GM19324 (cell line): ENCODE measurements around the gene SIN3A.
"Not testable (repeated sequence)": the region's sequence is repeated elsewhere in the genome, so short reads cannot be mapped to it uniquely, and the experiment has no call there.

Experiments
- ATAC-seq: cut with Tn5 transposase; IDR thresholded peaks from one replicate; pipeline ENCODE4 v1.9.1; 2021; ENCODE audit warnings: mild to moderate bottlenecking, moderate library complexity; ENCODE audit not compliant: unreplicated experiment, low FRiP score

The SIN3A gene

DNA sequence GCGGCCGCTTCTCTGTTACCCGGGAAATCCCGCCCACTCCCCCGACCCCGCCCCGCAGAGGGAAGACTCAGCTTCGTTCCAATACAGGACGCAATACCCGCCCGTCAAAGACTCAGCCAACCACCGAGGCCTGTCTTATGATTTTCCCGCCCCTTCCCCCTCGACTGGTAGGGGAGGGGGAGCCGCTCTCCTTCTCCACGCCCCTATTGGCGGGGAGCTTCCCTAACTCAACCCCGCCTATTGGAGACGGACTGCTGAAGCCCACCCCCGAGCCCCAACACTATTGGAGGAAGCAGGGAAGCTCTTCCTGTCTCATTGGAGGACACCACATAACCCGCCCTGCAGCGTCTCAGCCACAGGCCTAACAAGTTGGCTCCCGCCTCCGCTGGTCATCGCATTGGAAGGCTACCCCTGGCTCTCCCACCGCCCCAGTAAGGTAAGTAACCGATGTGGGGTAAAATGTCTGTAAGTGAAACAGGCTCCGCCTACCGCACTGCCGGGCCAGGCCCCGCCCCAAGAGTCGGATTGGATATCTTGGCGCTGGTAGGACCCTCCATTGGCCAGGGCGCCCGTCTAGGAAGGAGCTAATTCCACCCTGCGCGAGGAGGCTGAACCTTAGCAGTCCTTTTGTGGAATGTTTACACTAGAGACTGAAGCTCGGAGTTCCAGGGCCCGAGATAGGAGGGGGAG lies at the start of gene SIN3A:
Gene SIN3A (minus strand): TSS at position 17 of the 690 bp plus-strand sequence. CDS start 21,315 bp downstream, outside the sequence.
- ATAC-seq = peak; percentile 39

DNA sequence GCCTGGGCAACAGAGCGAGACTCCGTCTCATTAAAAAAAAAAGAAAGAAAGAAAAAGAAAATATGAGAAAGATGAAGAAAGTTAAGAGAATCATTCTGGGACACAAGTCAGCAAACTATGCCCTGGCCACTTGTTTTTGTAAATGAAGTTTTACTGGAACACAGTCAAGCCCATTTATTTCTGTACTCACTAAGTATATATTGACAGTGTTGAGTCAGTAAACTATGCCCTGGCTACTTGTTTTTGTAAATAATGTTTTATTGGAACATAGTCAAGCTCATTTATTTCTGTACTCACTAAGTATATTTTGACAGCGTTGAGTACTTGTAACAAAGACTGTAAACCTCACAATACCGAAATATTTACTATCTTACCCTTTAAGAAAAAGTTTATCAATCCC lies 42.2 kb upstream of the SIN3A start:
- ATAC-seq = no peak

DNA sequence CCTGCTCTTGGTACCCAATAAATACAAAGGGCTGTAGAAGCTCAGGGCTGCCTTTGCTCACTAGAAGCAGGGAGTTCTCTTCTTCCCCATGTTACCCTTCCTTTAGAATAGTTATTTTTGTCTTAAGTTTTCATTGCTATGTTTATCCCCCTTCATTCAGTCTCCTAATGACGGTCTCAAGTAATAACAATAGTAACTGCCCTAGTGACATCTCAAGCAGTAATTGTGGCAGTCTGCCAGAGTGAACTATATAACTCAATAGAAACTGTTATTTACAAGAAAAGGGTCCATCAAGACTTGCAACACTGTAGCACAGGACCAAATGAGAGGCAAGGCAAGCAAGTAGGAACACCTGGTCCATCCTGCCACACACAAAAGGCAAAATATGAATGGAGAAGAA lies 32.5 kb upstream of the SIN3A start:
- no peak for ATAC-seq

DNA sequence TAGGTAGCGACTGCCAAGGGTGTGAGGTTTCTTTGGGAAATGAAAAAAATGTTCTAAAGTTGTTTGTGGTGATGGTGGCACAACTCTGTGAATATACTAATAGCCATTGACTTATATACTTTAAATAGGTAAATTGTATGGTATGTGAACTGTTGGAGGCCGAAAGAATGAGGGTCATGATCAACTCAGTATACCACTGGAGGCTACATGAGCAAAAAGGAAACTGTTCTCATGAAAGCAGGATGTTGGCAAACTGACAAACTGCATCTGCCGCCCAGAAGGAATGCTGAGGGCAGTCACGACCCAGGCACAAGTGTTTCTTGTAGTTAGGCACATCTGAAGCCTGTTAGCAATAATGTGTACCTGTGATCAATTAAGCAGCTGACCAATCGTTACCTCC lies 32.1 kb upstream of the SIN3A start:
- not testable (repeated sequence) for ATAC-seq

DNA sequence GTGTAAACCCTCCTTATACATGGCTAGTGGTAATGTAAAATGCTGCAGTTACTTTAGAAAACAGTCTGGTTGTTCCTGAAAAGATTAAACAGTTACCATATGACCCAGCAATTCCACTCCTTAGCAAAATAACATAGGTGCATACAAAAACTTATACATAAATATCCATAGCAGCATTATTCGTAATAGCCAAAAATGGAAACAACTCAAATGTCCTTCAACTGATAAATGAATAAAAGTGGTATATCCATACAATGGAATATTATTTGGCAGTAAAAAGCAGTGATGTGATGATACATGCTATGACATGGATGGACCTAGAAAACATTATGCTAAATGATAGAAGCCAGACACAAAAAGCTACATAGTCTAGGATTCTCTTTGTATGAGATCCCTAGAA lies 31.6 kb upstream of the SIN3A start:
- ATAC-seq = no peak

DNA sequence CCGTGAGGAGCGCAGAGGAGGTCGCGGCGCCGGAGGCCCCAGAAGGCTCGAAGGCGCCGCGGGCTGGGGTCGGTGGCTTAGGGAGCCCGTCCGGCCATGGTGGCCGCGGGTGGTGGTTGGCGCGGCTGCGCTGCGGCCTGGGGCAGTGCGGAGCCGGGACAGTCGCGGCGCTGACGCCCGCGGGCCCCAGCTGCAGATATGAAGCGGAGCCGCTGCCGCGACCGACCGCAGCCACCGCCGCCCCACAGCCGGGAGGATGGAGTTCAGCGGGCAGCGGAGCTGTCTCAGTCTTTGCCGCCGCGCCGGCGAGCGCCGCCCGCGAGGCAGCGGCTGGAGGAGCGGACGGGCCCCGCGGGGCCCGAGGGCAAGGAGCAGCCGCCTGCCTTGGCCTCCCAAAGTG lies 29.0 kb upstream of the SIN3A start:
- ATAC-seq = not testable (repeated sequence)

DNA sequence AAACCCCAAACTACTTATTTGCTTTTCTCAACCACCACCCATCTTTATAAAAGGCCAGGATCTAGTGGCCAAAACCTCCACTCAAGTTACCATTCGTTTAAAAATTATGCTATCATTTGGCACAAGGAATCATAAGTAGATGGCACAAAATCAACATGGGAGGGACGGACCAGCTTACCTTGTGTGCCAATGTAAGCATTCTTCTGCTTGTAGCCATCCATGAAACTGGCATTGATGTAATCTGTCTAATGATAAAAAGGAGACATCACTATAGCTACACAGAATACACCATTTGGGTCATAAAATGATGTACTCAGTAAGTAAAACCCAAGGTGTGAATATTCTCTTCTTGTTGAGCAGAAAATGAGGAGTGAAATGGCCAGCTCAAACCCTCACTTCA lies 28.2 kb upstream of the SIN3A start:
- ATAC-seq = no peak

DNA sequence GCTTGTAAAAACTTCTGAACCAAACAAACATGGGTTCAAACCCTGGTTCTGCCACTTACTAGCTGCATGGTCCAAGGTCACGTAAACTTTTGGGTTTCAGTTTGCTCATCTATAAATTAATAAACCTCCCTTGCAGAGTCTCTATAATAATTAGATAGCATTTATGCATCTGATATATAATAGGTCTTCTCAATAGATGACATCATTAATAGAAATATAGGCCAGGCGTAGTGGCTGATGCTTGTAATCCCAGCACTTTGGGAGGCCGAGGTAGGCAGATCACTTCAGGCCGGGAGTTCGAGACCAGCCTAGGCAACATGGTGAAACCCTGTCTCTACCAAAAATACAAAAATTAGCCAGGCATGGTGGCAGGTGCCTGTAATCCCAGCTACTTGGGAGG lies 25.6 kb upstream of the SIN3A start:
- not testable (repeated sequence) for ATAC-seq

DNA sequence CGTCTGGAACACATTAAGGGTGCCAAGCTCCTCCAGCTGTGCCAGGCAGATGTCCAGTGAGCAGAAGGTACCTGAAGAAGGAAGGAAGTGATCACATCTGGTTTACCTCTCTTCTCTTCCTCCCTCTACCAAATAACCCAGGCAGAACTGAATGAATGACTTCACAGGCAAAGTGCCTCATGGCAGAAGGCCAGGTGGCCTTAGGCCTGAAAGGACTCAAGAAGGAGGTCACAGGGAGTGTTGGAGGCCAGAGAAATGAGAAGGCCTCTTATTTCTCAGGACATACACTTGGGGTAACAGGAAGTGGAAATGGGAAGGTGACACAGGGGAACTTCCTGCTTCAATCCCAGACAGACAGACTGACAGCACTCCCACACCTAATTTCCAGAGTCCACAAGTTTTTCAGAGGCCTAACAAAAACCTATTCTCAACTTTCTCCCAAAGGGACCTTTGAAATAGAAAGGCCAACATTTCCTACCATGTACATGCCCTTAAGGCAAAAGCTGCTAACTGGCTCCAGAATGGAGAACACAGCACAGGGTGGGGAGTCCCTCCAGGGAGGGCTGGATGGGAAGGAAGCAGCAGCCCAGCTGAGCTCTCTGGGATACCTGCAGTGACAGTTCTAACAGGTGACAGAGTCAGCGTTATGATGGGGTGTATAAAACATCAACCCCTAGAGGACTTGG lies 17.6 kb upstream of the SIN3A start:
- no peak for ATAC-seq

DNA sequence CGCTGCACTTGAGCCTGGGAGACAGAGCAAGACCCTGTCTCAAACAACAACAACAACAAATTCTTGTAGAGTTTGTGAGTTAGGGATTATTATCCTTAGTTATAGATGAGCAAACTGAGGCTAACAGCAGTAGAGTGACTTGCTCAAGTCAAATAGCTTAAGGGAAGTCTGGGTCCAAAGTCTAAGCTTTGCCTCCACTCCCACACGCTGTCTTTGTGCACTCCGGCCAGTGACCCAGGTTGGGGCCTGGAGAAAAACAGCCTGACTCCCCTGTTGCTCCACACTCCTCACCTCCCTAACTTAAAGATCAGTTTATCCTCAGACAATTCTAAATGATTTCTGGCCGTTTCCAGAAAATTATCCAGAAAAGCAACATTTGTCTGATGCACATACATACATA lies 9.2 kb upstream of the SIN3A start:
- no peak for ATAC-seq

DNA sequence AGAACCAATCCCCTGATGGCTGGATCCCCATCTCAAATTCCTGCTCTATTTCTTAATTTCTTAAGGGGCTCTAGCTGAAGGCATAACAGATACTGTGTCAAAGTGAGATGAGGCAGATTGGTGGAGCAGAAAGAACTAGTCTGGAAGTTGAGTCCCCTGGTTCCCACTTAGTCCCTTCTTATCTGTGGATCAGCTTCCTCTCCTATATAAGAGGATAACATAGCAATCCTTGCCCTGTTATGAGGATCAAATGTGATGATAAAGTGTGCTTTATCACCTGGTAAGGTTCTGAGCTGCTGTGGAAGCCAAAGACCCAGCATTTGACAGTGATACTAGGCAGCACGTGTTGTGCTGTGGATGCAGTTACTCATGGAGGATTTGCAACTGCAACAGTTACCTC lies 8.1 kb upstream of the SIN3A start:
- no peak for ATAC-seq

DNA sequence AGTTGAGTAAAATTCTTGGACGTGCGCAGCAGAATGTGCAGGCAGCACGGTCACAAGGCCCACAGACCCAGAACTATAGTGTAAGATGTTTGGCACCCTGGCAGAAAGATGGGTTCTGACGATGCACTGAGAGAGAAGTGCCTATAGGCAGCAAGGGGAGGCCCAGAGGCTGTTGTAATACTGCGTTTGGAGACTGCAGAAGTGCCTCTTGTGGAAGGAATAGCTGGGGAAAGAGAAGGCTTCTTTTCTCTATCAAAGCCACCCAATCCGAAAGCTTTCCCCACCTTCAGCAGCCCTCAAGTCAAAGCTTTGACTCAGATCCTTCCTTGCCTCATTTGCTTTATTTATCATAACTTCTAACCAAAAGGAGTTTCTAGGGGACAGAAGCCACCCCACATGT lies 5.2 kb upstream of the SIN3A start:
- ATAC-seq = no peak

DNA sequence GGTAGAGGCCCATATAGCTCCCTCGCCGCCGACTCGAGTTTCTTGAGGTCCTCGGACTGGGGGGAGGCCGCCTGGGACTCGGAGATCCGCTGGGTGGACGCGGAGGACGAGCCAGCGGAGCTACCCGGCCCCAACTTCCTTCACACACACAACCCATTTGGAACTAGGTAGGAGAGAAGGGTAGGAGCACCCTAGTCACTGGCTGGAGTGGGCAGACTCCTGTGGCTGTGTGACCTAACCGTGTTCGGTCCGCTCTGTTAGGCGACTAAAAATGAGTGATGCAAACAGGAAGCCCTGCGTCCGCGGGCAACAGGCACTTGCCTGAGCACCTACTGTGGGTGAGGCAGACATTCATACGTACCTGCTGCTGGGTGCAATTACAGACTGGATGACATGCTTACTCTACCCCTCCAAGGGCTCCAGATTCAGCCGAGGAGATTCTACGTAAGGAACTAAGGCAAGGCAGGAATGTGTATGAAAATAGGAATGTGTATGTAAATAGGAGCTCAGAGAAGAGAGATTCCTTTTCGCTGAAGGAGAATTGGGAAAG lies 4.6 kb upstream of the SIN3A start:
- no peak for ATAC-seq

DNA sequence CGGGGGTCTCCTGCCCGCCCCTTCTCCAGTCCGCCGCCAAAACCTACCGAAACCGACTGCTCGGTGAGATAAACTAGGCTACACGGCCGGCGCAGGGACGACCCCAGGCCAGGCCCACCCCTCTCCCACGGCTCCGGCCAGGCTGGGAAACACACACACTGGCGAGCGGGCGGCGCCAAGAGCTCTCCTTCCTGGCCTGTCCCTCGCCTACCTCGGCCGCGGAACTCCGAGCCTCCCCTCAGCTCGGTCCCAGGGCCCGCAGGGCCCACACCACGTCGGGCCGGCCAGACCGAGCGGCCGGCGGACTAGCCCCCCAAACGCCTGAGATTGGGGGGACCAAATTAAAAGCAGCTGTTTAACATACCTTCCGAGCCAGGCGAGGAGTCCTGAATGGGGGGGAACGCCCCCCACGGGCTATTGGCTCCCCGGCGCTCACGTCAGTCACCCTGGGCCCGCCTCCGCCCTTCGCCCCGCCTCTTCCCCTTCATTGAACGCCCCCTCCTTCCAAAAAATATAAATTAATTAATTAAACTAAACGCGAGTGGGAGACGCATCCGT lies 4.0 kb upstream of the SIN3A start:
- no peak for ATAC-seq

DNA sequence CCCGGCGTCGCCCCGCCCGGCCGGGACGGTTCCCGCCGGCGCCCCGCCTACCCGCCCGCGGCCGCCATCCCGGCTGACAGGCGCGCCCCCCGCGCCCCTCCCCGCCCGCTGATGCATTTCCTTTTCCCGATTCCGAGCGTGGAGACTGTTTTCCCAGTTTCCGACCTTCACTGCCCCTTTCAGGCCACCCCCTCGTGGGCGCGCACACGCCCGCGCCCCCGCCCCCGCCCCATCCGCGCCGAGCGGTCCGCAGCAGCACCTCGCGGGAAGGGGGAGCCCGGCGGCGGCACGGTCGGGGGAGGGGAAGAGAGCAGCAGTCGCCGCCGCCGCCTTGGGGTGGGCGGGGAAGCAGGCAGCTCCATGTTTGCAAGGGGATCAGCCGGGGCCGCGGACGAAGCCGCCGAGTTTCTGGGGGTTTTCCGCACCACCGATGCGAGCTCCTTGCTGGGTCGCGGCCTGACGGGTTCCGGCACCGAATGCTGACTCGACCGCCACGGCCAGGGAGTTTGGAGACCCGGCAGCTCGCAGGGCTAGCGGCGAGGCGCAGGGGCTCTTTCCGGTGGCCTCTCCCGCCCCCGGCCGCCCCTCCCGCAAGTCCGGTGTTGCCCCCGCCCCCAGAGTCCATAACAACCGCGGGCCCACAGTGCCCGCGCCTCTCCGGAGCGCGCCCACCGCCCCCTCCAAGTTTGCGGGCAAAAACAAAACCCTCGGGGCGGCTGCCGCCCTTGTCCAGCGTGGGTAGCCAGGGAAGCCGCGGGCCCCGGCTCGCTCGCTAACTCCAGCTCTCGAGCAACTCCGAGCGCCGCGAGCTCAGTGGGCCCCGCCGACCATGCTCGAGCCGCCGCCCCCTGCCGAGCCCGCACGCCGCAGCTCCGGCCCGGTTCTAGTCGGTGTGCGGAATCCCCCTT lies 3.2 kb upstream of the SIN3A start:
- ATAC-seq = no peak

DNA sequence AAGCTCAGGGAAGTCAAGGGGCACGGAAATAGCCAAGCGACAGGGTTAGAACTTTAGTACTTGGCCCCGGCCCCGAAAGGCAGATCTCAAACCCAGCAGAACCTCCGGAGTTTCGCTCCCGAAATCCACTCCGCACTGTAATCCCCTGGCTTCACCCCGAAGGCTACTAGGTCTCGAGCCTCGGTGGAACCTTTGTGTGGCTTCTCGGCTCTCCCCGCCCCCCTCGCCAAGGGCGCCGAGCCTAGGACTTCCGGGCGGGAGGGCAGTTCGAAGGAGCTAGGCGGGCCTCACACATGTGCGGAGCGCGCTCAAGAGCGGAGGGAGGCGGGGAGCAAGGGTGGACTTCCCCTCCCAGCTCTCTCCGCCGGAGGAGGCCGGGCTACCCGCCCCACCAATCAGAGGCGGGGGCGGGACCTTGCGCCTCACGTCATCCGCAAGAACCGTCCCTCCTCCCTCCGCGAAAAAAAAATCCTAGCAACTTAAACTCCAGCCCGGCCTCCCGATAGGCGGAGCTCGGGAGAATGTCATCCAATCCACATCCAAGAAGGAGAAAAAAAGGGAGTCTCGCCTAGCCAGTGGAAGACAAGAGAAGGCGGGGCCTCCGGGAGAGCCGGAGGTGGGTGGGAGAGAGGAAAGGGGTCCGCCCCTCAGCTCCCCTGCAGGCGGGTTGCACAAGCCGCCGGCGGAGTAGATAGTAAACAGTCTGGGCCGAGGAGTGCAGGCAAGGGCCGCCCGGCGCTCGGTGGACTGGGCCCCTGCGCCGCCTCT lies 2.4 kb upstream of the SIN3A start:
- ATAC-seq = peak; percentile 42

DNA sequence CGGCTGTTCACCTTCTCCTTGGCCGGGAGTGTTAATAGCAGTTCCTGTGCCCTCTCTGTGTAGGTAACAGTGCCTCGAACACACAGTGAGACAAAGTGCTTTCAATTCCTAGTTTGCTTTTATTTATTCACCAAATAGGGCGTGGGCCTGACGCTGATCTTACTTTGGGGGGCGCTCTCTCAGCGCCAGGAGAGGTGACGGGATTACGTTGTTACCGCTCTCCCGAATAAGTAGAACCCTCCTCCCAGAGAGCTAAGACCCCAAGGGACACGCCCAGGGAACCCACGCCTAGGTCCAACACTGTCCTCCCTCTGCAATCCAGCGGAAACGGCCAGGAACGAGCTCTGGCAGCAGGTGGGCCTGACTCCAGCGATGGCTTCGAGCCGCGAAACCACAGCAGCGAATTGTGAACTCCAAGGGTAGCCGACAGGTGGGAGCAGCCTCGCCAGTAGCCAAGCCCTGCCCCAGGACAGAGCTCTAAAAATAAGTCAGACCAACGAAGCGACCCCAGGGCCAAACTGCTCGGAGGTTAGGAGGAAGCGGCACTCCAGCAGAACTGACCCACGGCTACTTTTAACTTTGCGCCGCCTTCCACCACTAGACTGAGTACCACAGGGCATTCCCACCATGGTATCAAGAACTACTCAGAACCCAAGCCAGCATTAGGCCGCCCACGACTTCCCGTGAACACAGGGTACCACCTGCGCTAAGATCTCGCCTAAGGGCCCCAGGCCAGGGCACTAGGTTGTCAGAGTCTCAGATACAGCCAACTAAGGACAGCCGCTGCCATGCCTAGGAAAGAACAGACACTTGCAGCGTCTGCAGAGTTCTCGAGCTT lies 1.6 kb upstream of the SIN3A start:
- ATAC-seq = no peak

DNA sequence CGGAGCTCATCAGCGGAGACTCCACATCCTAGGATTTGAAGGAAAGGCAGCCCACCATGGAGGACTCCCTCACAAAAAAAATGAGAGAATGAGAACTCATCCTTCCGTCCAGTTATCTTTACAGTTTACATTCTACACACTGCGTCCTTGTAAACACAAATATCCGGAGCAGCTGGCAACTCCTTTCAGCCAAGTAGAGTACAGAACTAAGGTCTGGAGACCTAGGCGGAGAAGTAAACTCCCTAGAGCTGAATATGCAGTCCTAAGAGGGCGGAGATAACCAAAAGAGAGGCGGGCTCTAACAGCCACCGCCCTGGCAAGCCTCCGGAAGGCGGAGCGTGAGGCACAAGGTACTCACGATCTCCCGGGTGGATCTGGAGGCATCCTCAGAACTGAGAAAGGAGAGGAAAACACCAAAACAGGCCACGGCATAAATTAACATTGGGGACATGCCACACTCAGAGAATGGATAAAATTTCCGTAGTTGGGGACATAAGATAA lies 924 bp upstream of the SIN3A start:
- ATAC-seq = no peak

DNA sequence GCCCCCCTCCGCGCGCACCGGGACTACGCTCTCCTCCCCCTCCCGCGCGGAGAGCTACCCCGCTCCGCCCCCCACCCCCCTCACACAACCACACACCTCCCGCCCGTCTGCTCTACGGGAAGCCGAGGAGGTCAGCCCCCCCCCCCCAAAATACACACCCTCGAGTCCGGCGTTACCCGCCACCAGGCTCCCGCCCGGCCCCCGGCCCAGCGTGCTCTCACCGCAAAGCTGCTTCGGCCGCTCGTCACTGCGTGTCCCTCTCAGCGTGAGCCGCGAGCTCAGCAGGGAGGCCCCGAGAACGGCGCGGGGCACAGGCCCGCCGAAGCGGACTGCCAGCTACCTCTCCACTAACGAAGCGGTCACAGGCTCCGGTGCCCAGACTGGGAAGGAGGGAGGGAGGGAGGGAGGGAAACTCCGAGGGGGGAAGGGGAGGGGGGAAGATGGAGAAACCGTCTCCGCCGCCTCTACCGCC lies 252 bp downstream of the SIN3A start:
- no peak for ATAC-seq
